ENCODE measurements around the gene GALP.
A peak's percentile ranks its signal among the peaks of the same experiment; 100 is the strongest.

GRCh38 chr19:56155124-56155687 lies 20.6 kb upstream of the GALP start:
- TF ChIP-seq CTCF (IDR thresholded peaks at IDR 0.05; ENCODE audit: low read depth, low read length), result peak; percentile 24
- no peak for TF ChIP-seq POLR2A (IDR thresholded peaks at IDR 0.05; ENCODE audit: extremely low read depth, insufficient read length)
- TF ChIP-seq MAX (IDR thresholded peaks at IDR 0.05; ENCODE audit: low read depth, low read length), result no peak
- no peak for TF ChIP-seq MYC (IDR thresholded peaks at IDR 0.05; ENCODE audit: low read depth, low read length)

Data from NB4 (cell line).